IPS-20b (cell line): Measurements from ENCODE around the gene DYNLL2.
"Not testable (repeated sequence)": the region's sequence is repeated elsewhere in the genome, so short reads cannot be mapped to it uniquely, and the experiment has no call there.

Source experiments
- H3K27ac ChIP-seq: one replicate; pipeline ENCODE4 v1.5.1; 2013; ENCODE audit warnings: low read length
- H3K27me3 ChIP-seq: 2 replicates; pipeline ENCODE4 v1.6.1; 2013; ENCODE audit warnings: mild to moderate bottlenecking, low read length, inconsistent platforms; ENCODE audit not compliant: insufficient read depth
- H3K36me3 ChIP-seq: 2 replicates; pipeline ENCODE4 v1.6.1; 2013; ENCODE audit warnings: low read depth, mild to moderate bottlenecking, inconsistent platforms, low read length, moderate library complexity; ENCODE audit not compliant: insufficient read depth
- H3K4me1 ChIP-seq: 2 replicates; pipeline ENCODE4 v1.6.1; 2013; ENCODE audit warnings: mild to moderate bottlenecking, control low read depth, inconsistent platforms, low read length, moderate library complexity; ENCODE audit not compliant: insufficient read depth
- H3K4me3 ChIP-seq: 2 replicates; pipeline ENCODE4 v1.5.1; 2013; ENCODE audit warnings: mild to moderate bottlenecking, low read length, inconsistent platforms
- H3K9ac ChIP-seq: 2 replicates; pipeline ENCODE4 v1.6.1; 2013; ENCODE audit warnings: low read depth, mild to moderate bottlenecking, inconsistent platforms, low read length, moderate library complexity
- H3K9me3 ChIP-seq: 2 replicates; pipeline ENCODE4 v1.6.1; 2013; ENCODE audit warnings: mild to moderate bottlenecking, low read depth, low read length, inconsistent platforms; ENCODE audit not compliant: insufficient read depth

DYNLL2 gene

DNA sequence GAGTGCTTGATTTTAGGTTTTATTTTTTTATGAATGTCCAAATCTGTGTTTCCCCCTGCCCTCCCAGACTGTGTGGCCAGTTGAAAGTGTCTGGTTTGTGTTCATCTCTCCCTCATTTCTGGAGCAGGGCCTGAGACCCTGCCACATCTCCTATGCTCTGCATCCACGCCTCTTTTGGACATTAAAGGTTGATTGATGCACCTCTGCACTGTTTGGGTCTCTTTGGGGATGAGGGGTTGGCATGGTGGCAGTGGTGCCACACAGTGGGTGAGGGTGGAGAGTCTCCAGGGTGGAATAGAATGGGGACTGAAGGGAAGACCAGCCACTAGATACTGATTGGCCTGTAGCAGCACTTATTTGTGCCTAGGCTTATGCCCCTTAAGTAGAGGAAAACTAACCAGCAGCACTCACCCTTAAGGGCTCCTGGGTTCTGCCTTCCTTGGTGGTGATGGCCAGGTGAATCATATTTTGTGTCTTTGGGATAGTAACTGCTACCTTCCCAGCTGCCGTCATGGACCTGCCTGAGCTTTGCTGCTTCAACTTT is 7.9 kb downstream of the DYNLL2 start:
- peaks cover 94% of the 10 kb centered on the region for H3K36me3 ChIP-seq
- H3K9ac ChIP-seq, result no peak overlapping the region
- no peak overlapping the region for H3K27ac ChIP-seq
- H3K4me1 ChIP-seq, result no peaks in the 10 kb centered on the region
- no peak overlapping the region for H3K4me3 ChIP-seq
- H3K27me3 ChIP-seq, result no peaks in the 10 kb centered on the region
- no peaks in the 10 kb centered on the region for H3K9me3 ChIP-seq

GRCh38 chr17:58092101-58092796 is 9.0 kb downstream of the DYNLL2 start:
- Histone ChIP-seq H3K36me3 (peaks cover 83% of the 10 kb centered on the region), H3K4me3 (no peak overlapping the region), H3K4me1 (no peaks in the 10 kb centered on the region), H3K27ac (no peak overlapping the region), H3K9ac (no peak overlapping the region), H3K27me3 (no peaks in the 10 kb centered on the region), H3K9me3 (no peaks in the 10 kb centered on the region)

- Histone ChIP-seq H3K4me1 (no peaks in the 10 kb centered on the region), H3K4me3 (no peak overlapping the region), H3K36me3 (peaks cover 76% of the 10 kb centered on the region), H3K27ac (no peak overlapping the region), H3K9me3 (no peaks in the 10 kb centered on the region), H3K9ac (no peak overlapping the region), H3K27me3 (no peaks in the 10 kb centered on the region)
Observed at GRCh38 chr17:58092797-58093385, 9.7 kb downstream of the DYNLL2 start.

- Histone ChIP-seq H3K9ac (no peak overlapping the region), H3K27me3 (no peaks in the 10 kb centered on the region), H3K4me1 (no peaks in the 10 kb centered on the region), H3K4me3 (no peak overlapping the region), H3K27ac (no peak overlapping the region), H3K9me3 (no peaks in the 10 kb centered on the region), H3K36me3 (peaks cover 64% of the 10 kb centered on the region)
Observed at GRCh38 chr17:58094118-58094517, 10.9 kb downstream of the DYNLL2 start.

GRCh38 chr17:58096892-58097291 is 13.7 kb downstream of the DYNLL2 start:
- H3K4me3 ChIP-seq, result no peak overlapping the region
- no peak overlapping the region for H3K9ac ChIP-seq
- no peaks in the 10 kb centered on the region for H3K27me3 ChIP-seq
- H3K27ac ChIP-seq, result no peak overlapping the region
- H3K4me1 ChIP-seq, result no peaks in the 10 kb centered on the region
- no peaks in the 10 kb centered on the region for H3K9me3 ChIP-seq
- H3K36me3 ChIP-seq, result peaks cover 36% of the 10 kb centered on the region

DNA sequence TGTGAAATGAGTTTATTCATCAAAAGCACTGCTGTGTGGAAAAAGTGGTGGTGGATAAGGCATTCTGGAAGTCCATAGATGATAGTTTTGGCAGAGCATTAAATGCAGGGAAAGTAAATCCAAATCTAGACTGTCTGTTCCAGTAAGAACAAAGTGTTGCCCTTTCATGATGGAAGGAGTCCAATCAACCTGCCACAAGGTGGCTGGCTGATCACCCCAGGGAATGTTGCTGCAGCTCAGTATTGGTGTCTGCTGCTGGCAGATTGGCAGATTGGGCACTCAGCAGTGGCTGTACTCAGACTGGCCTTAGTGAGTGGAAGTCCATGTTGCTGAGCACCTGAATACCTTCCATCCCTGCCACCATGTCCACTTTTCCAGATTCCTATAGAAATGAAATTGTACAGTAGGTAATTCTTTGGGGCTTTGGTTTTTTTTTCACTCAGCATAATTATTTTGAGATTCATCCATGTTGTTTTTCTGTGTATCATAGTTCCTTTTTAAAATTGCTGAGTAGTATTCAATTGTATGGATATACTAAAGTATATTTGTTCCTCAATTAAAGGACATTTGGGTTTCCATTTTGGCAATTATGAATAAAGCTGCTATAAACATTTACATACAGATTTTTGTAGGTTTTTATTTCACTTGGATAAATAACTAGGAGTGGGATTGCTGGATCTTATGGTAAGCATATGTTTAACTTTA is 14.3 kb downstream of the DYNLL2 start:
- peaks cover 30% of the 10 kb centered on the region for H3K36me3 ChIP-seq
- no peaks in the 10 kb centered on the region for H3K27me3 ChIP-seq
- H3K27ac ChIP-seq, result no peak overlapping the region

DNA sequence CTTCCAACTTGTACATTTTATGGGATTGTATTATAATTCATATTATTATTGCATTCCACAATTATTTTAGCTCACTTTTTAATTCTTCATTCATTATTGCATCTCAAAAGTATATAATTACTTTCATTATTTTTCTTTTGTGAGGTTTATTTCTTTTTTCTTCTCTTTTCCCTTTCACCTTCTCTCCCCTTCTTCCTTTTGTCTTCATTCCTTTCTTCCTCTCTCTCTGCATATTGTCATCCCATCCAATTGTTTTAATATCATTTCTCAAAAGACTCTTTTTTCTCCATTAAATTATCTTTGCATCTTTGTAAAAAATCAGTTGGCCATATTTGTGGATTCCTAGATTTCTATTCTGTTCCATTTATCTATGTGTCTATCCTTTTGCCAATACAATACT is 17.3 kb downstream of the DYNLL2 start:
- Histone ChIP-seq H3K9ac (no peak overlapping the region), H3K36me3 (0 out of 2 replicates have a peak, but pooled peaks cover 1% of the 10 kb centered on the region), H3K9me3 (no peaks in the 10 kb centered on the region), H3K4me3 (no peak overlapping the region), H3K27ac (no peak overlapping the region), H3K27me3 (no peaks in the 10 kb centered on the region), H3K4me1 (no peaks in the 10 kb centered on the region)

More for the DNA sequence above, 14.3 kb downstream of the DYNLL2 start:
- no peak overlapping the region for H3K4me3 ChIP-seq
- H3K9ac ChIP-seq, result no peak overlapping the region
- no peaks in the 10 kb centered on the region for H3K4me1 ChIP-seq
- no peaks in the 10 kb centered on the region for H3K9me3 ChIP-seq

DNA sequence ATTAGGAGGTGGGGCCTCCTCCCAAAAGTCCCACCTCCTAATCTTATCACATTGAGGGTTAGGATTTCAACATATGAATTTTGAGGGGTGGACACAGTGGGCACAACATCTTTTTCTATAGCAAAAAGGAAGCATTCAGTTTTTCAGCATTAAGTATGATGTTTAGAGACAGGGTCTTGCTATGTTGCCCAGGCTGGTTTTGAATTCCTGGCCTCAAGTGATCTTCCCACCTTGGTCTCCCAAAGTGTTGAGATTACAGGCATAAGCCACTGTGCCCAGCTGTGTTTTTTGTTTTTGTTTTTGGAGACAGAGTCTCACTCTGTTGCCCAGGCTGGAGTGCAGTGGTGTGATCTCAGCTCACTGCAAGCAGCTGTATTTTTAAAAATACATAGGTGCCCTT is 18.7 kb downstream of the DYNLL2 start:
- H3K9ac ChIP-seq, H3K27me3 ChIP-seq, H3K4me1 ChIP-seq, H3K4me3 ChIP-seq, H3K36me3 ChIP-seq, H3K27ac ChIP-seq, H3K9me3 ChIP-seq: not testable (repeated sequence)

DNA sequence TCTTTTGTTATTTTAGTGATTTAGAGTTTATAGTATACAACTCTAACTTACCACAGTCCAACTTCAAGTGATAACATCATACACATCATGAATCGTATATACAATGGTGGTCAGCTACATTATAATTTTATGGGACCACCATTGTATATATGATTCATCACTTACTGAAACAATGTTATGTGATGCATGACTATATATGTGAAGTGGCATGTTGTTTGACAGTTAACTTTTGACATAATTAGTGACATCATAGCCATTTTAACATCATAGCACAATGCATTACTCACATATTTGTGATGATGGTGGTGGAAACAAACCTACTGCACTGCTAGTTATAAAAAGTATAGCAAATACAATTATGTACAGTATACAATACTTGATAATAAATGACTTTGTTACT is 21.9 kb downstream of the DYNLL2 start:
- Histone ChIP-seq H3K36me3 (no peaks in the 10 kb centered on the region), H3K9me3 (peaks cover 4% of the 10 kb centered on the region; the same call in 1 of the 2 replicates), H3K27ac (no peak overlapping the region), H3K9ac (no peak overlapping the region), H3K27me3 (no peaks in the 10 kb centered on the region), H3K4me3 (no peak overlapping the region), H3K4me1 (no peaks in the 10 kb centered on the region)

GRCh38 chr17:58107306-58107705 is 24.1 kb downstream of the DYNLL2 start:
- Histone ChIP-seq H3K4me3 (no peak overlapping the region), H3K4me1 (no peaks in the 10 kb centered on the region), H3K9me3 (peaks cover 4% of the 10 kb centered on the region; the same call in 1 of the 2 replicates), H3K36me3 (no peaks in the 10 kb centered on the region), H3K27me3 (no peaks in the 10 kb centered on the region), H3K9ac (no peak overlapping the region), H3K27ac (no peak overlapping the region)

DNA sequence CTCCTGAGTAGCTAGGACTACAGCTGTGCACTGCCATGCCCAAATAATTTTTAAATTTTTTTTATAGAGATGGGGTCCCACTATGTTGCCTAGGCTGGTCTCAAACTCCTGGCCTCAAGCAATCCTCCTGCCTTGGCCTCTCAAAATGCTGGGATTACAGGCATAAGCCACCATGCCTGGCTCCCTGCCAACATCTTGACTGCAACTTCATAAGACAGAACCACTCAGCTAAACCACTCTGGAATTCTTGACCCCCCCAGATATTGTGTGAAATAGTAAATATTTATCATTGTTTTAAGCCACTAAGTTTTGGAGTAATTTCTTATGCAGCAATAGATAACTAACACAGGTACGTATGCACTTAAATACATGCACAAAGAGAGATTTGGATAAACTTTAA is 26.0 kb downstream of the DYNLL2 start:
- Histone ChIP-seq H3K4me3 (no peak overlapping the region), H3K9ac (no peak overlapping the region), H3K27me3 (no peaks in the 10 kb centered on the region), H3K4me1 (no peaks in the 10 kb centered on the region), H3K9me3 (peaks cover 4% of the 10 kb centered on the region; the same call in 1 of the 2 replicates), H3K27ac (no peak overlapping the region), H3K36me3 (no peaks in the 10 kb centered on the region)
